GM12878 (cell line): Measurements from ENCODE around the gene ANO7.

ENCODE experiments used
- ATF7 ChIP-seq: fragments of 450-650 bp; IDR thresholded peaks from 2 replicates; pipeline ENCODE4 v1.6.1; 2016; ENCODE audit warnings: low read depth, mild to moderate bottlenecking
- BCL11A ChIP-seq: IDR thresholded peaks from 2 replicates; pipeline ENCODE4 v1.6.1; 2011; ENCODE audit warnings: low read depth, low read length
- CTCF ChIP-seq, 3 experiments: IDR thresholded peaks in 2 of 3; conservative IDR thresholded peaks in 1 of 3; 2 replicates each; pipeline ENCODE4 v1.5.1; 2011; ENCODE audit warnings: low read depth in 3 of 3, low read length in 3 of 3, mild to moderate bottlenecking in 3 of 3, control low read depth in 2 of 3, moderate library complexity in 2 of 3, inconsistent platforms in 1 of 3, mixed read lengths in 1 of 3; ENCODE audit not compliant: control insufficient read depth in 2 of 3, insufficient read depth in 1 of 3; ENCODE audit errors: extremely low read depth in 1 of 3
- E2F4 ChIP-seq: IDR thresholded peaks from 2 replicates; pipeline ENCODE4 v1.6.1; 2012; ENCODE audit warnings: low read depth, low read length, improper control_type of control experiment
- POLR2A ChIP-seq: IDR thresholded peaks from 2 replicates; pipeline ENCODE4 v1.6.1; 2011; ENCODE audit warnings: low read depth, mild to moderate bottlenecking, low read length
- POU2F2 ChIP-seq: IDR thresholded peaks from 3 replicates; pipeline ENCODE4 v1.6.1; 2011; ENCODE audit warnings: low read depth, mild to moderate bottlenecking, low read length, borderline replicate concordance
- PRDM15 ChIP-seq: fragments of 450-650 bp; formaldehyde crosslinking; IDR thresholded peaks from 2 replicates; pipeline ENCODE4 v1.4.0; 2020; ENCODE audit warnings: mild to moderate bottlenecking, moderate library complexity
- SMAD5 ChIP-seq: IDR thresholded peaks from 2 replicates; pipeline ENCODE4 v1.6.1; 2016; ENCODE audit warnings: antibody characterized with exemption, low read depth
- SMC3 ChIP-seq: IDR thresholded peaks from 2 replicates; pipeline ENCODE4 v1.6.1; 2011; ENCODE audit warnings: low read length, improper control_type of control experiment, borderline replicate concordance
- TARDBP ChIP-seq: IDR thresholded peaks from 2 replicates; pipeline ENCODE4 v1.6.1; 2016; ENCODE audit warnings: borderline replicate concordance
- TBL1XR1 ChIP-seq: IDR thresholded peaks from 2 replicates; pipeline ENCODE4 v1.6.1; 2012; ENCODE audit warnings: low read depth, low read length, improper control_type of control experiment
- ZNF24 ChIP-seq: fragments of 450-650 bp; IDR thresholded peaks from 2 replicates; pipeline ENCODE4 v1.6.1; 2017; ENCODE audit warnings: antibody characterized with exemption, mild to moderate bottlenecking

- TF ChIP-seq TARDBP (no peak), SMAD5 (no peak), ZNF24 (no peak), POLR2A (no peak), CTCF (IDR thresholded peaks at IDR 0.05 in 2 of 3, conservative IDR thresholded peaks at IDR 0.05 in 1 of 3; ENCODE audit: control insufficient read depth in 2 of 3, extremely low read depth in 1 of 3, insufficient read depth in 1 of 3, low read depth in 3 of 3, low read length in 3 of 3) (no peak), POU2F2 (no peak), ATF7 (no peak), BCL11A (no peak), PRDM15 (CRISPR knock-in tag) (no peak), TBL1XR1 (no peak), SMC3 (no peak), E2F4 (no peak)
Observed at GRCh38 chr2:241187101-241187917, 1.2 kb upstream of the ANO7 start.
